Sigmoid colon (tissue), 4 donors: ENCODE measurements around the gene GABBR2.

Source experiments
- CTCF ChIP-seq, 4 experiments: fragments of 450-650 bp in 3 of 4; fragments of 200-600 bp in 1 of 4; IDR thresholded peaks; one replicate each; pipeline ENCODE4 v1.5.1; 2016 to 2019; ENCODE audit warnings: antibody characterized with exemption in 4 of 4, mild to moderate bottlenecking in 3 of 4, moderate library complexity in 2 of 4
- EP300 ChIP-seq, 4 donors: sonication (generic); formaldehyde crosslinking; IDR thresholded peaks; one replicate each; pipeline ENCODE4 v1.6.1; 2017; ENCODE audit warnings: antibody characterized with exemption in 4 of 4
- POLR2A ChIP-seq, 2 donors: fragments of 450-650 bp; IDR thresholded peaks; one replicate each; pipeline ENCODE4 v1.6.1; 2016; ENCODE audit warnings: antibody characterized with exemption in 2 of 2, mild to moderate bottlenecking in 2 of 2, moderate library complexity in 2 of 2
- POLR2AphosphoS5 ChIP-seq, 4 donors: sonication (generic); formaldehyde crosslinking; IDR thresholded peaks; one replicate each; pipeline ENCODE4 v1.6.1; 2017; ENCODE audit warnings: antibody characterized with exemption in 4 of 4

- TF ChIP-seq CTCF (IDR thresholded peaks at IDR 0.05) (no peak), POLR2A (IDR thresholded peaks at IDR 0.05) (no peak), EP300 (IDR thresholded peaks at IDR 0.05) (no peak), POLR2AphosphoS5 (IDR thresholded peaks at IDR 0.05) (no peak)
Observed at GRCh38 chr9:98658951-98659351, 49.8 kb downstream of the GABBR2 start.
